HT-29 (cell line): ENCODE measurements around the gene RFX6. TPM values are rescaled to one million over a fixed set of nuclear protein-coding genes. Genes with fewer than 3 reads are reported as not detected.

ENCODE experiments used
- DNase-seq: peaks from one replicate; pipeline ENCODE4 v3.0.0-alpha.2; 2015; ENCODE audit warnings: low spot score
- total RNA-seq: library from RNA; depleted of rRNA; stranded (reverse); fragments of >200 nt; shearing (Covaris generic); gene quantifications from 2 replicates; pipeline ENCODE4 v1.2.3, GENCODE V29; 2014

RFX6 gene
- total RNA-seq, 1 experiment from 2014 or later, result 0.23 TPM

DNA sequence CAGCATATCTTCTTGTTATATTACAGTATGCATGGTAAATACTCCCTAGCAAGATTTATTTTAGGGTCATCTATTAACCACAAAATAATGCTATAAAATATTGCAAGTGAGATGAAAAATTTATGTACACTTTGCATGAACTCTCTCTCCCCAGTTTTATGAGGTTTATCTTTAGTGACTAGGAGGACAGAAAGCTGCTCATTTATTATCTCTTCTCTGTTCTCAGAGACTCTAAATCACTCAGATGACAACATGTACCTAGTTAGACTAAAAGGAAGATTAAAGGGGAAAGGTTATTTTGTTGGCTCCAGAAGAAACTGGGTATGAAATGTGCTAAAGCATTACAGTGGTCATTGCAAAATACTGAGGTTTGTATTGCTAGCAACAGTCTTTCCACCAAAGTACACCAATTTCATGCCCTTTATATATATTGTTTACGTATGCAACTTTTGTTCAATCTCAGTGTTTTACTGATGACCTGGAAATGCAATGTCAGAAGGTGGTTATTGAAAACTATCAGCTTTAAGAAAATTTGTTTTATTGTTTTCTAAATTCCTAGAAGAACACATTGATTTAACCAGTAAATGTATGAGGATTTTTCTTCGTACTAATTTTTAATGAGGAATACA is 11.8 kb downstream of the RFX6 start:
- peak; percentile 27 for DNase-seq

DNA sequence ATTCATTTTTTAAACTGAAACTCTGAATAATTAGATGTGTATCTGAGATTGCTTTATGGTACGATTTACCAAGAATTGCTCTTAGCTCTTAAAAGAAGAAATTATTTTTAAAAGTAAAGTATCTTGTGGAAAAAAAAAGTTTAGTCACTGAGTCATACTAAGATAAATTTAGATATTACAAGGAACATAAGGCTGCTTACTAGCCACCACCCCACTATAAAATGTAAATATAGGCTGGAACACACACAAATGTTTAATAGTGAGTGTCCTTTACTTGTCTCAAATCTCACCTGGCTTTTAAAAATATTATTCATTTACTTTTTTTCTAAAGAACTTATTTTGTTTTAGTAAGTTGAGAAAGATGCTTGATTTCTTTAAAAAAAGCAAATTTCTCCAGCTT is 17.6 kb downstream of the RFX6 start:
- no peak for DNase-seq

- DNase-seq, result no peak
These were observed 18.9 kb downstream of the RFX6 start for GRCh38 chr6:116895935-116896334.

GRCh38 chr6:116902634-116903033 is 25.6 kb downstream of the RFX6 start:
- peak; percentile 30 for DNase-seq

DNA sequence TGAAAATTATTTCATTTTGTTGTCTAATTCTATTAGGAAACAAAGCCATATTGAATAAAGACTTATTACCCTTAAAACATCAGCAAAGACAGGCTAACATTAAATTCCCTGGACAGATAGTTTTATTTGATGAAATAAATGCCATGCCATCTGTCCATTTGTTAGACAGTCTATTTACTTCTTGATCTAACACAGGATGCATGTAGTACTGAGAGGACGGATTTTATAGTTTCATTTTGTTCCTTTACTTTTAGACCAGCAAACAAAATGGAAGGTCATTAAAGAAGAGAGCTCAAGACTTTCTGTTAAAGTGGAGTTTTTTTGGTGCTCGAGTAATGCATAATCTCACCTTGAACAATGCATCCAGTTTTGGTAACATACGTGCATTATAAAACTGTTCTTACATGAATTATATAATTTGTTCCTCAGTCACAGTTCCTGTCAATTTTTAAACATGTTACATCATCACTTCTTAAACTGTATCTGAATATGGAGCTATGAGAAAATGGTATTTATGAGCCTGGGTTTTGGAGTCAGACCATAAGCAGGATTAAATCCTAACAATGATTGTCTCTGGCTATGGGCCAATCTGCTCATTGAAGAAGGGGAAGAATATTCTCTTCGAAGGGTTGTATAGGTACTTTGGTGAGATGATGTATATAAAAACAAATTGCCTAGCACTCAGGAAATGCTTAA is 46.0 kb downstream of the RFX6 start:
- no peak for DNase-seq

GRCh38 chr6:116924245-116924644 is 47.2 kb downstream of the RFX6 start:
- peak; percentile 42 for DNase-seq

- no peak for DNase-seq
These were observed 48.2 kb downstream of the RFX6 start for GRCh38 chr6:116925088-116925794.

- no peak for DNase-seq
These were observed 51.6 kb downstream of the RFX6 start for GRCh38 chr6:116928677-116929076.

DNA sequence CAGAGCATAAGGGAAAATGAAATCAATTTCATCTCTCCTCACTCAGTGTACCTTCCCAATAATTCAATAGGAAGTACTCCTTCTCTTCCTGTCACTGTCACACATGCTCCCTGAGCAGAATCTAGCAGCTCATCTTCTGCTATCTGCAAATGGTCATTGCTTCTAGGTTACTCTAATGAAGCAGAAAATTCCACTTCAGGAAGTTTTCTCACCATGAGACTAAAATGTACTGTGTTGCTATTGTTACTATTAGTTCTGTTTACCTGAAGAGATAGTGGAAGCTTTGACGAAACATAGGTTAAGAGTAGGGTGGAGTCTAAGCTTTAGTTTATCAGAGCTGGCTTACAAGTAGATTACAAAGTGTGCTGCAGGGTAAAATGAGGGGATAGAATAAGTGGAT is 52.8 kb downstream of the RFX6 start:
- no peak for DNase-seq

GRCh38 chr6:116931456-116931855 is 54.4 kb downstream of the RFX6 start:
- DNase-seq, result no peak

GRCh38 chr6:116932496-116932895 is 55.5 kb downstream of the RFX6 start:
- DNase-seq, result no peak

- DNase-seq, result no peak
These were observed 56.4 kb downstream of the RFX6 start for GRCh38 chr6:116933485-116933884.

DNA sequence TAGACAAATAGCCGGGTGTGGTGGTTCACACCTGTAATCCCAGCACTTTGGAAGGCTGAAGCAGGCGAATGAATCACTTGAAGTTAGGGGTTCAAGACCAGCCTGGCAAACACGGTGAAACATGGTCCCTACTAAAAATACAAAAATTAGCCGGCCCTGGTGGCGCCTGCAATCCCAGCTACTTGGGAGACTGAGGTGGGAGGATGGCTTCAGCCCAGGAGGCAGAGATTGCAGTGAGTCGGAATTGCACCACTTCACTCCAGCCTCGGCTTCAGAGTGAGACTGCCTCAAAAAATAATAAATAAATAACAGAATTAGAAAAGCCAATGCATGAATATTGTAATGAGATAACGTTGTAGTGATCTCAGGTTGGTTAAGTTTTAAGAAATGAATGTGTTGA is 61.3 kb downstream of the RFX6 start:
- no peak for DNase-seq

- peak; percentile 23 for DNase-seq
These were observed 64.7 kb downstream of the RFX6 start for GRCh38 chr6:116941727-116942126.

GRCh38 chr6:116945809-116946208 is 68.8 kb downstream of the RFX6 start:
- peak; percentile 59 for DNase-seq

DNA sequence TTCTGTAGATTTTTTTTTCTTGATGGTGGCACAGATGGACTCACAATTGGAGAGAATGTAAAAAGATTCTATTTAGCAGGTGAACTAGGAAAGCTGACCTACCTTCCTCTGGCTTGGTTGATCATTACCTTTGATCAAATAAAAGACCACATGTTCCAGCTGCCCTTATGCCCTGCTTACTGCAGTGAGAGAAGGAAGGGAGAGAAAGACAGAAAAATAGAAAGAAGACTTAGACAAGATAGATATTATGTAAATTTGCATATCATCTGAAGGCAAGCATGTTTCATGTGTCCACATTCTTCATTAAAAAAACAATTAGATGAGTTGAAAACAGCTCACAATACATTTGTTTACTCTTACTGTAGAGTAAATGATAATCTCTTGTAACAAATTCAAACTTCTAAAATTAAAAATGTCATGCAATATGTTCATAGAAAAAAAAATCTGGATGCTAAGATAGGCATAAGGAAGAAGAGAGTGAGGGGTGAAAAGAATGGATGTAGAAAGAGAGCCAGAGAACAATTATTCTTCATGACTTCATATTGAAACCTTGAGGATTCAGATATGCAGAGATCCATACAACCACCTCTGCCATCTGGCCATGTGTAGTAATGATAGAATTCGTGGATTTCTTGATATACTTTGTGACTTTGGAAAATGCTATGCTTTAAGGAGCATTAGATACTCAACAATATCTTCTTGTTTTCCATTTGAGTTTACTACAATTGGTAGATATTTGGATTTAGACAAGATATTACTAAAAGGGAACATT is 71.7 kb downstream of the RFX6 start:
- DNase-seq, result peak; percentile 46

- DNase-seq, result no peak
These were observed 72.9 kb downstream of the RFX6 start for GRCh38 chr6:116949964-116950363.

- no peak for DNase-seq
These were observed 77.3 kb downstream of the RFX6 start for GRCh38 chr6:116954335-116954734.

- DNase-seq, result peak; percentile 60
These were observed 77.9 kb downstream of the RFX6 start for GRCh38 chr6:116954938-116955337.

GRCh38 chr6:116955773-116956172 is 78.7 kb downstream of the RFX6 start:
- DNase-seq, result no peak

DNA sequence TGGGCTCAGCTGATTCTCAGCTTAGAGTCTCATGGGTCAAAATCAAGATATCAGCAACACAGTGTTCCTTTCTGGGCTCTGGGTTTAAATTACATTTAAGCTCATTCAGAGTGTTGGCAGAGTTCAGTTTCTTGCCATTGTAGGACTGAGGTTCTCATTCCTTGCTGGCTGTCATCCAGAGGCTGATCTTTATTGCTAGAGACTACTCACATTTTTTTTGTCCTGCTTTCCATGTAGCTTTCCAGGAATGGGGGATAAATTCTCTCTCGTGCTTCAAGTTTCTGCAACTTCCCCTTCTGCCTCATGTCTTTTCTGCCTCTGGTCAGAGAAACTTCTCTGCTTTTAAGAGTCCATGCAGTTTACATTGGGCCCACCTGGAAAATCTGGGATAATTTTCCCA is 86.9 kb downstream of the RFX6 start:
- DNase-seq, result no peak
